T-helper 17 cell (primary cell): ENCODE measurements around the gene SNRPD2. TPM values are rescaled to one million over a fixed set of nuclear protein-coding genes. Genes with fewer than 3 reads are reported as not detected.
"Not testable (repeated sequence)": the region's sequence is repeated elsewhere in the genome, so short reads cannot be mapped to it uniquely, and the experiment has no call there.

Experiments
- ATAC-seq: fragments of 150-1000 bp; cut with Tn5 transposase; 2 replicates; pipeline ENCODE4 v1.10.0; 2021; ENCODE audit warnings: mild to moderate bottlenecking, moderate library complexity
- DNase-seq, 3 donors: peaks; one replicate each; pipeline versions ENCODE4 v3.0.0 to v3.0.0-alpha.2; 2020 to 2021
- H3K9me3 ChIP-seq: one replicate; pipeline ENCODE4 v1.7.0; 2013; ENCODE audit warnings: low read length, mild to moderate bottlenecking; ENCODE audit not compliant: control insufficient read depth, poor library complexity, severe bottlenecking
- H3K27ac Mint-ChIP-seq: one replicate; pipeline ENCODE4 v1.8.0; 2022; ENCODE audit warnings: mild to moderate bottlenecking, moderate library complexity, mixed read lengths
- H3K27me3 Mint-ChIP-seq: one replicate; pipeline ENCODE4 v1.8.0; 2022; ENCODE audit warnings: mixed read lengths
- H3K36me3 Mint-ChIP-seq: one replicate; pipeline ENCODE4 v1.8.0; 2022; ENCODE audit warnings: low read depth, mixed read lengths
- H3K4me1 Mint-ChIP-seq: one replicate; pipeline ENCODE4 v1.8.0; 2022; ENCODE audit warnings: mild to moderate bottlenecking, mixed read lengths
- H3K4me3 Mint-ChIP-seq: one replicate; pipeline ENCODE4 v1.8.0; 2022; ENCODE audit warnings: mild to moderate bottlenecking, moderate library complexity, mixed read lengths
- total RNA-seq, 4 donors: library from RNA in 2 of 4; stranded (reverse) in 2 of 4; gene quantifications; one replicate each; pipeline ENCODE4 v1.2.3 and lab custom pipeline; 2022 to 2026

The SNRPD2 gene
- total RNA-seq (100 to 1,000 TPM; 333 to 339 TPM), total RNA-seq (lab: John Stamatoyannopoulos, UW) (73.6 to 137 reads per million in 2 donors)

DNA sequence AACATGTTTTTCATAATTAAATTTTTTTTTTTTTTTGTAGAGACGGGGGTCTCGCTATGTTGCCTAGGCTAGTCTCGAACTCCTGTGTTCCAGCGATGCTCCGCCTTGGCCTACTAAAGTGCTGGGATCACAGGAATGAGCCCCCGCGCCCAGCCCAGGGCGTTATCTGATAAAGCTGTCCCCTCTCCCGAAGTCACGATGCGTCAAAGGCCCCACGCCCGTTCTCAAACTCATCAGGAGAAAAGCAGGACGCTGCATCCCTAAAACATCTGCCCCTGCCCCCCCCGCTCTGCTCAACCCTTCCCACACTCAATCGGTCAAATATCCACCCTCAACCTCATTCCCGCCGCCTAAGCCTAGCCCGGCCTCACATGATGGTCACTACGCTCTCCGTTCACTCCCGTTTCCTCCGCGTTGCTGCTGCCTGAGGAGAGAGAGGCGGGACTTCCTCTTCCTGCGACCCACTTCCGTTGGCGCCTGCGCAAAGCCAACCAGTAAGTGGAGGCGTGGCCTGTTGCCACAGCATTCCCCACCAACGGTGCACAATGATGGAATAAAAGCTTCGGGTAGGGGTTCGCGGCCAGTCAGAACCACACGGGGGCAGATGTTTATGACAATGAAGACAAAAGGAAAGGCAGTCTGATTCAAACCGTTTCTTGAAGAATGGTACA is at the start of gene SNRPD2:
SNRPD2 (minus strand) TSS at position 438 of the 671 bp plus-strand sequence; CDS start at position 373, 65 bp downstream.
- peak; percentile 57 for ATAC-seq
- peak within 1 kb of the TSS; percentile 94 for H3K27ac Mint-ChIP-seq
- H3K9me3 ChIP-seq = no peaks in the 10 kb centered on the region
- H3K4me3 Mint-ChIP-seq = peak within 1 kb of the TSS; percentile 93
- peaks cover 5% of the 10 kb centered on the region for H3K36me3 Mint-ChIP-seq
- H3K4me1 Mint-ChIP-seq = peaks cover 13% of the 10 kb centered on the region
- H3K27me3 Mint-ChIP-seq = no peaks in the 10 kb centered on the region
- DNase-seq = peak; percentile 82 to 86 (median 84)

DNA sequence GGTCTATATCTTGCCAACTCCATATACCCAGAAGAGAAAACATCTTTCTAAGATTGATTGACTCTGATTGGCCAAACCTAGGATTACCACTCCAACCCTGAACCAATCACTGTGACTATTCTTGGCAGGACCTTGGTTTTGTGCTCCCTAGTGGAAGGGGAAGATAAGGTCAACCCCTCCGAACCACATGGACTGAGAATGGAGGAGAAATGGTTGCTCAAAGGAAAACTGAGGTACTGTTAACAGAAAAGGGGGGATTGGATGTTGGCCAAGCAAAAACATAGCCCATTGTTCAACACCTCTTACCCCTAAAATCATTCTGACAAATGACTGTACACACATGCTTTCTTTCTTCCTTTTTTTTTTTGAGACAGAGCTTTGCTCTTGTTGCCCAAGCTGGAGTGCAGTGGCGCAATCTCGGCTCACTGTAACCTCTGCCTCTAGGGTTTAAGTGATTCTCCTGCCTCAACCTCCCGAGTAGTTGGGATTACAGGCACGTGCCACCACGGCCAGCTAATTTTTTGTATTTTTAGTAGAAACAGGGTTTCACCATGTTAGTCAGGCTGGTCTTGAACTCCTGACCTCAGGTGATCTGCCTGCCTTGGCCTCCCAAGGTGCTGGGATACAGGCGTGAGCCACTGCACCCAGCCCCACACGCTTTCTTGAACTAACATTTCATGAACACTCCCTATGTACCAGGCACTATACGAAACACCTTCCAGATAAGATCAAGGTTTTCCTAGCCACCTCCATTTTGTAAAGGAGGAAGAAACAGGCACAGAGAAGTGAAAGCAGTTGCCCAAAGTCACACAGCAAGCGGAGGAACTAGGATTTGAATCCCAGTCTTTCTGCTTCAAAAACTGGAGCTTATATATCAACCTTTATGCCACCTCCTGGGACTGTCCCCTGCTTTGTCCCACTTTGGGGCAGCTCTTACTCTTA is 48.0 kb upstream of the SNRPD2 start:
- H3K9me3 ChIP-seq = no peaks in the 10 kb centered on the region
- H3K4me1 Mint-ChIP-seq = no peaks in the 10 kb centered on the region
- H3K36me3 Mint-ChIP-seq = peaks cover 3% of the 10 kb centered on the region
- no peak for DNase-seq
- no peak for ATAC-seq
- H3K4me3 Mint-ChIP-seq = no peak overlapping the region
- no peak overlapping the region for H3K27ac Mint-ChIP-seq
- peaks cover 23% of the 10 kb centered on the region for H3K27me3 Mint-ChIP-seq

DNA sequence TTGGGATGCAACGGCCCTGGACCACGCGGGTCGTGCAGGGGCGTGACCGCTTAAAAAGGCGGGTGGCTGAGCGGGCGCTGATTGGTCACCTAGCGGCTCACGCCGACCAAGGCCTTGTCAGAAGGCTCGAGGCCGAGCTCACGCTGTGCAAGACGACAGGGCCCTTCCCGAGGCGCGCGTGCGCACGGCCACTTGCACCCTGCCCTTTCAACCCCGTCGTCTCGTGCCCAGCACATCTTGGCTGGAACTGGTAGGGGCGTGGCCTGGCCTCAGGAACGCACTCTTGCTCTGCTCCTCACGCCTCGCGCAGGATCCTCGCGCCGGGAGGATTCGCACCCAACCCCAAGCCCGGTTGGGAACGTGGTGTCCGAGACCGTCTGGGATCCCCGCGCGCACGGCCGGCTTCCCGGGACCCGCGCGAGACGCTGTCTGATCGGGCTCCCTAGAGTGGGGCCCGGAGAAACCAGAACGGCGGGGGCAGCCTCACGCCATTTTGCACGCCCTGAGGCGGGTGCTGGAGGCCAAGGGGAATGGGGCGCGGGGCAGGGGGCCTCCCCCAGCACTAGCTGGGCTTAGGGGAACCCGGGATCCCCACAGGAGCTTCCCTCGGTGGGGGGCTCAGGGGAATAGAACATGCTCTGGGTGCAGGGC is 41.5 kb upstream of the SNRPD2 start, which contains the start of gene MEIOSIN:
MEIOSIN (plus strand) TSS at position 280 of the 651 bp plus-strand sequence. CDS start 1,938 bp downstream, outside the sequence.
- no peak for ATAC-seq
- H3K27me3 Mint-ChIP-seq = peaks cover 5% of the 10 kb centered on the region
- H3K9me3 ChIP-seq = no peaks in the 10 kb centered on the region
- peaks cover 5% of the 10 kb centered on the region for H3K36me3 Mint-ChIP-seq
- DNase-seq = no peak
- H3K4me1 Mint-ChIP-seq = peaks cover 17% of the 10 kb centered on the region
- no peak within 1 kb of the TSS for H3K4me3 Mint-ChIP-seq
- no peak within 1 kb of the TSS for H3K27ac Mint-ChIP-seq

DNA sequence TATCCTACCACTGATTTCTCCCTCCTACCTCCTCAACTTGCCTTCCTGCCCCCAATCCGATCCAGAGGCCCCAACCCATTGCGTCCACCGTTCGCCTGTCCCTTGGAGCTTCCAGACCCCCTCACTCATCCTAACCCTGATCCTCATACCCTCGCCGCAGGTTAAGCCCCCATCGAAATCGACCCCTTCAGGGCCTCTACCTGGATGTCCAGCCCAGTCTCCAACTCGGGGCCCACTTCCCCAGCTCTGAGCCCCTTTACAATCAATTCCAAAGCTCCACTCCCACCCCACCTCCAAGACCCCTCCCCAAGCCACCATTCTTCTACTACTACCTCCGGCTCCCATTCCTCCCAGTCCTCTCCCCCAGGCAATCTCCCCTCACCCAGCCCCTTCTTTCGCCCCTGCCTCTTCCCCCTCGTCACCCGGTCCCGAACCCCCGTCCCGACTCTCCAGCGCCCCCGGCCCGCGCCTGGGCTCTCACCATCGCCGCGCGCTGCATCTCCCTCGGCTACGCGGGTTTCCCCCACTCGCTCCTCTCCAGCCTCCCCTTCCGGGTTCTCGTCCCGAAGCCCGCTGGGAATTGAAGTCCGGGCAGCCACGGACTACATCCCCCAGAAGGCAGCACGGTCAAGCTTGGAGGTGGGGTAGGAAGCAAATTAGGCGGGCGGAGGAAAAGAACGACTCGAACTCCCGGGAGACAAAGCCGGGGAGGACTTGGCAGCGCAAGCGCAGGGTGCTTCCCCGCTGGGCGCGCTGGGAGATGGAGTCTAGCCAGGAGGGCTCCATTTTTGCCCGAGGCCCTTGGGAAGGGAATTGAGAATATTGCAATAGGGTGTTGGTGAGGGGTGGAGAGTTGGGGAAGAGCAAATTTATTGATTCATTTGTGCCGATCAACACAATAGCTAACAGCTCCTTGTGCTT is 38.9 kb upstream of the SNRPD2 start, which contains the start of gene FBXO46:
FBXO46 (minus strand) TSS at position 529 of the 921 bp plus-strand sequence. CDS start 17,401 bp downstream, outside the sequence.
- ATAC-seq = peak; percentile 100

DNA sequence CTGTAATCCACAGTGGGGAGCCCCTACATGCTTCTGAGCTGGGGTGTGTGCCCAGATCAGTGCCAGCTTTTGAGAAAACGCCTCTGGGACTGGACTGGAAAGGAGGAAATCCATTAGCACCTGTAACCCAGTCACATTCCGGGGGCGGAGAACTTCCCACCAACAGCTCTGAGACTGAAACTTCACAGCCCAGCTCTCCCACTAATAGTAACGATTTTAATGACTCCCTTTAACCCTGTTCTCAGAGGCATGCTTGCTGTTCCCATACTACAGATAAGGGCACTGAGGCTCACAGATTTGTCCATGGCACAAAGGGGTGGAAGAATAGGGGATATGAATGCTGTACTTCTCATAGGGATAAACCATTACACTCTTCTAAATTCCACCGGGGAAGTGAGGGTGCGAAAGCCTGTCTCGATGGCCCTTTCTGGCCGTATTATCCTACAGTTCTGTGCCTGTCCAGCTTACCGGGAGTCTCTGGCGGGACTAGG is 38.1 kb upstream of the SNRPD2 start:
- H3K36me3 Mint-ChIP-seq = peaks cover 2% of the 10 kb centered on the region
- peak overlapping the region; percentile 97 for H3K4me3 Mint-ChIP-seq
- H3K4me1 Mint-ChIP-seq = peaks cover 27% of the 10 kb centered on the region

More for the DNA sequence above, 38.9 kb upstream of the SNRPD2 start, which contains the start of gene FBXO46:
- peak within 1 kb of the TSS; percentile 96 for H3K27ac Mint-ChIP-seq
- H3K36me3 Mint-ChIP-seq = peaks cover 2% of the 10 kb centered on the region
- no peaks in the 10 kb centered on the region for H3K27me3 Mint-ChIP-seq
- DNase-seq = peak; percentile 79 to 89 (median 87)
- peaks cover 27% of the 10 kb centered on the region for H3K4me1 Mint-ChIP-seq
- peak within 1 kb of the TSS; percentile 97 for H3K4me3 Mint-ChIP-seq
- no peaks in the 10 kb centered on the region for H3K9me3 ChIP-seq

DNA sequence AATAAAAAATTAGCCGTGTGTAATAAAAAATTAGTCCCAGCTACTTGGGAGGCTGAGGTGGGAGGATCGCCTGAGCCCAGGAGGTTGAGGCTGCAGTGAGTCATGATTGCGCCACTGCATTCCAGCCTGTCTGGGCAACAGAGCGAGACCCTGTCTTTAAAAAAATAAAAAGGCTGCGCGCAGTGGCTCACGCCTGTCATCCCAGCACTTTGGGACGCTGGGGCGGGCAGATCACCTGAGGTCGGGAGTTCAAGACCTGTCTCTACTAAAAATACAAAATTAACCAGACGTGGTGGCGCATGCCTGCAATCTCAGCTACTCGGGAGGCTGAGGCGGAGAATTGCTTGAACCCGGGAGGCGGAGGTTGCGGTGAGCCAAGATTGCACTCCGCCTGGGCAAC is 36.9 kb upstream of the SNRPD2 start:
- not testable (repeated sequence) for H3K27me3 Mint-ChIP-seq, DNase-seq, H3K9me3 ChIP-seq, H3K4me3 Mint-ChIP-seq, ATAC-seq, H3K36me3 Mint-ChIP-seq
- H3K27ac Mint-ChIP-seq = peak overlapping the region; percentile 75
- H3K4me1 Mint-ChIP-seq = peaks cover 27% of the 10 kb centered on the region

More for the DNA sequence above, 38.1 kb upstream of the SNRPD2 start:
- Mint-ChIP-seq H3K27me3 (no peaks in the 10 kb centered on the region), H3K27ac (peak overlapping the region; percentile 96)
- no peaks in the 10 kb centered on the region for H3K9me3 ChIP-seq
- DNase-seq (no peak), ATAC-seq (no peak)

DNA sequence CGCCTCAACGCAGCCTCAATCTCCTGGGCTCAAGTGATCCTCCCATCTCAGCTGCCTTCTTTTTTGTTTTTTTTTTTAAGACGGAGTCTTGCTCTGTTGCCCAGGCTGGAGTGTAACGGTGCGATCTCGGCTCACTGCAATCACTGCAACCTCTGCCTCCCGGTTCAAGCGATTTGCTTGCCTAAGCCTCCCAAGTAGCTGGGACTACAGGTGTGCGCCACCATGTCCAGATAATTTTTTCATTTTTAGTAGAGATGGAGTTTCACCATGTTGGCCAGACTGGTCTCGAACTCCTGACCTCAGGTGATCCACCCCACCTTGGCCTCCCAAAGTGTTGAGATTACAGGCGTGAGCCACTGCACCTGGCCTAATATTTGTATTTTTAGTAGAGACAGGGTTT is 28.3 kb upstream of the SNRPD2 start:
- not testable (repeated sequence) for H3K4me3 Mint-ChIP-seq

DNA sequence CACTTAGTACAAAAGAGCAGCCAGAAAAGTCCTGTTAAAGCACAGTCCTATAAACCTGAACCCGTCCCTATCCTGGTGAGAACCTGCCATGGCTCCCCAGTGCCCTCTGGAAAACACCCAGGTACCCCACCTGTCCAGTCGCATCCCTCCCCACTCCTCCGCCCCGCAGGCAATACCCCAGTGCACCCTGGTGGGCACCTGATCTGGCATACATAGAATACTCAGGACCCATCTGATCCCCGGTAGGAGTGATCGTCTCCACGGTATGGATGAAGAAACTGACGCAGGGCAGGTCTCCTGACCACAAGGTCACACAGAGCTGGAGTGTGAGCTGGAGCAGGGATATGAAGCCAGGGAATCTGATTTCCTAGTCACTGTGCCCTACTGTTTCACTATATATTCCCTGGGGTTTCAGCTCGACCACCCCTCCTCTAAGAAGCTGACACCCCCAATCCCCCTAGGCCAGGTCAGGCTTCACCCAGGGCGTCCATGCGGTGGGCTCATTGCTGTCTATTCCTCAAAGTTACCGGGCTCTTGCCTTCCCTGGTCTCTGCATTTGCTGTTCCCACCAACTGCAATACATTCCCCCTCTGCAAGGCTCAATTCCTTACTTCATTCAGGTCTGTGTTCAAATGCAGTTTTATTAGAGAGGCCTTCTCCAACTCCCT is 26.4 kb upstream of the SNRPD2 start:
- ATAC-seq = no peak
- peak overlapping the region; percentile 99 for H3K4me3 Mint-ChIP-seq
- H3K27ac Mint-ChIP-seq = peak overlapping the region; percentile 96
- DNase-seq = no peak
- H3K36me3 Mint-ChIP-seq = no peaks in the 10 kb centered on the region
- no peaks in the 10 kb centered on the region for H3K9me3 ChIP-seq
- peaks cover 30% of the 10 kb centered on the region for H3K4me1 Mint-ChIP-seq
- no peaks in the 10 kb centered on the region for H3K27me3 Mint-ChIP-seq

More for the DNA sequence above, 28.3 kb upstream of the SNRPD2 start:
- not testable (repeated sequence) for H3K27me3 Mint-ChIP-seq, H3K36me3 Mint-ChIP-seq, DNase-seq, ATAC-seq, H3K9me3 ChIP-seq, H3K27ac Mint-ChIP-seq
- peaks cover 30% of the 10 kb centered on the region for H3K4me1 Mint-ChIP-seq

DNA sequence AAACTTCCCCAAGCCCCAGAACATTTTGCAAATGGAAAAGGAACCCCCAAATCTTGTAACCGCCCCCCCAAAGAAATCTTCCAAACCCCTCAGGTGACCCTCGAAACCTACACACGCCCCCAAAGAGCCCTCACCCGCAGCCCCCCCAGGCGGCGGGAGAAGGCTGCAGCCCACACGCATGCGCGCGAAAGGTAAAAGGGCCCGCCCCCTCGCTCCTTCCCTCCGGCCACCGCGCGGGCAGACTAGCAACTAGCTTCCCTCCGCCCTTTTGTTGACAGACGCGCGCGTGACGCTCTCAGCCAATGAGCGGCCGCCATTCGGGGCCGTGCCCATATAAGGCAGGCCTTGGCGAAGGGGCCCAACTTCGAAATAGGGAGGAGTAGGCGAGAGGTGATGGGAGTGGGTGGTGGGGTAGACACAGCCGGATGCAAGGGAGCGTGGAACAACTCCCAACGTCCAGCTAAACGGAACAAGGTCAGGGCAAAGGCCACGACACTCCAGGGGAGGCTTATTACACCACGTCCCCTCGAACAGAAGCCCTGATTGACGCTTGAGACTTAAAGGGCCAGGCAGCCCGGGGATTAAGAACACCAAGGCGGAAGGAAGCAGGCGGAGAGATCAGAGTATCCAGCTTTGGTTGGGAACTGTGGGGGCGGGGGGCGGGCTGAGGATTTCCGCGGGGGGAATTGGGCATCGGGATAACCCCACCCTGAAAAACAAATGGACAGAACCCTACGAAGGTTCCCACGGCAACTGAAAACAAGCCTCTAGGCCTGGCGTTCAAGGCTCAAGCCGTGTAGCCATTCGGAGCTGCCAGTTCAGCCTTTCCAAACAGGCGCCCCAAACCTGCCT is 25.6 kb upstream of the SNRPD2 start:
- H3K27ac Mint-ChIP-seq = peak overlapping the region; percentile 96
- no peaks in the 10 kb centered on the region for H3K36me3 Mint-ChIP-seq
- no peaks in the 10 kb centered on the region for H3K9me3 ChIP-seq
- H3K4me1 Mint-ChIP-seq = peaks cover 30% of the 10 kb centered on the region
- peak overlapping the region; percentile 99 for H3K4me3 Mint-ChIP-seq
- no peaks in the 10 kb centered on the region for H3K27me3 Mint-ChIP-seq
- ATAC-seq = peak; percentile 96
- DNase-seq = peak; percentile 91 to 96 (median 95)

DNA sequence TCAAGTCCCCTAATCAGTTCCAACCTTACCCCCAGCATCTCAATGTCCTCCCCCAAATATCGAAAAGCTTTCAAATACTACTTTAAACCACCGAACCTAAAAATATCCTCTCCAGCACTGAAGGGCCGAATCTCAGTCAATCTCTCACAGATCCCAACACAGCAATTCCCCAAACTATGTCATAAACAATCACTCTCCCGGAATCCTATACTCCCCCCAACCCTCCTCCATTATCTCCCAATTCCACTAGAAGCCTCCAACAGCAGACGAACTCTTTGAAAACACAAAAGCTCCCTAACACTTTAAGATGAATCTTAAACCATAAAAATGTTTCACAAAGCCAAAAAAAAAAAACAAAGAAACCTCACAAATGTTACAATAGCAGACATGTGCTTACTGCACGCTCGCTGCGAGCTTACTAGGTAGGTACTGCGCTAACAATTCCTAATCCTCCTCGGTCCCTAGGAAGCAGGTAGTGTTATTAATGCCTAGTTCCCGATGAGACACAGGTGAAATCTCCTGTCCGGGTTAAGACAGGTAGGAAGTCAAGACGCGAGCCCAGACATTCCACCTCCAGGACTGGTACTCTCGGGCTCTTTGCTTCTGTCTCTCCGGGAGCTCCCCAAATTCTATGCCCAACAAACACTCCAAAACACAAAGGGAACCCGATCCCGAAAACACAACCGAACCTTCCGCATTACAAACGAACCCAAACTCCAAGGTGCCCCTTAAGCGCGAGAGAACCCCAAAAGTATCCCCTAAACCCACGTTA is 24.8 kb upstream of the SNRPD2 start:
- no peaks in the 10 kb centered on the region for H3K36me3 Mint-ChIP-seq
- peaks cover 27% of the 10 kb centered on the region for H3K4me1 Mint-ChIP-seq
- ATAC-seq (no peak), DNase-seq (no peak)
- peak overlapping the region; percentile 99 for H3K4me3 Mint-ChIP-seq
- H3K9me3 ChIP-seq = no peaks in the 10 kb centered on the region
- no peaks in the 10 kb centered on the region for H3K27me3 Mint-ChIP-seq
- peak overlapping the region; percentile 96 for H3K27ac Mint-ChIP-seq
